Right lobe of liver (tissue), 6 donors: ENCODE data around the gene PUS7L. TPM values are rescaled to one million over a fixed set of nuclear protein-coding genes. Genes with fewer than 3 reads are reported as not detected.
"Not testable (repeated sequence)": the region's sequence is repeated elsewhere in the genome, so short reads cannot be mapped to it uniquely, and the experiment has no call there.

ENCODE experiments used
- ATAC-seq, 4 donors: fragments of 200-7000 bp; cut with Tn5 transposase; one replicate each; pipeline ENCODE4 v1.9.1; 2020; ENCODE audit warnings: mild to moderate bottlenecking in 4 of 4, moderate library complexity in 4 of 4
- DNase-seq, 3 donors: peaks; one replicate each; pipeline ENCODE4 v3.0.0-alpha.2; 2020
- H3K27ac ChIP-seq, 3 donors: fragments of 200-600 bp; one replicate each; pipeline ENCODE4 v1.8.0; 2022
- H3K27me3 ChIP-seq, 2 donors: fragments of 200-600 bp; one replicate each; pipeline ENCODE4 v1.8.0; 2022
- H3K36me3 ChIP-seq, 4 donors: fragments of 200-600 bp; sonication (generic) in 1 of 4; one replicate each; pipeline versions ENCODE4 v1.5.1 to v1.8.0; 2017 to 2022; ENCODE audit warnings: control low read depth in 1 of 4
- H3K4me1 ChIP-seq, 4 donors: fragments of 200-600 bp; sonication (generic) in 1 of 4; one replicate each; pipeline versions ENCODE4 v1.5.1 to v1.8.0; 2017 to 2022; ENCODE audit warnings: control low read depth in 1 of 4
- H3K4me3 ChIP-seq, 3 donors: fragments of 200-600 bp; one replicate each; pipeline ENCODE4 v1.8.0; 2022
- H3K9me3 ChIP-seq, 4 donors: fragments of 200-600 bp; sonication (generic) in 1 of 4; one replicate each; pipeline versions ENCODE4 v1.5.1 to v1.8.0; 2017 to 2022; ENCODE audit warnings: control low read depth in 1 of 4
- POLR2A ChIP-seq: fragments of 450-650 bp; IDR thresholded peaks from one replicate; pipeline ENCODE4 v1.6.1; 2017; ENCODE audit warnings: antibody characterized with exemption, mild to moderate bottlenecking
- WGBS: methylation state at CpG from one replicate; pipeline ENCODE4 v1.1.6; 2018; ENCODE audit warnings: low coverage, low lambda C conversion rate; ENCODE audit not compliant: insufficient coverage; ENCODE audit errors: missing lambda C conversion rate; 5-methylcytosine and 5-hydroxymethylcytosine counted together
- intact Hi-C, 2 donors: fragments of 100-400 bp; cut with DNase I; formaldehyde crosslinking; loops; one replicate each; pipeline versions ENCODE4 v1.11.2 to v1.14.1; 2022
- total RNA-seq, 6 experiments: library from RNA; depleted of rRNA in 2 of 6; stranded (reverse); fragments of >200 nt in 2 of 6; fragmentation: NEBNext Ultra II Directional in 3 of 6; extraction: Animal tissue kit (Norgen Biotek cat#: 25700) in 3 of 6; gene quantifications; one replicate each; pipeline versions ENCODE4 v1.1.0 to v1.2.4, GENCODE V29; 2016 to 2023
- TF ChIP-seq, protein P1 (sequence below), 4 donors: fragments of 200-600 bp in 3 of 4; fragments of 450-650 bp in 1 of 4; IDR thresholded peaks; one replicate each; pipeline versions ENCODE4 v1.5.1 to v1.8.0; 2016 to 2022; ENCODE audit warnings: antibody characterized with exemption in 4 of 4, mild to moderate bottlenecking in 2 of 4
- donor health status: DM: no; HTN: yes; CAD: no.
- donor health status: DM: no; HTN: no; CAD: no.
- donor health status: DM: no; HTN: no; CAD: no.
- donor health status: DM: no; HTN: yes; CAD: no.
- donor health status: DM: no; HTN: yes; CAD: no.

PUS7L gene
- total RNA-seq, 6 experiments from 2014 or later, result 3.9 to 9.1 (median 5.0) TPM

DNA sequence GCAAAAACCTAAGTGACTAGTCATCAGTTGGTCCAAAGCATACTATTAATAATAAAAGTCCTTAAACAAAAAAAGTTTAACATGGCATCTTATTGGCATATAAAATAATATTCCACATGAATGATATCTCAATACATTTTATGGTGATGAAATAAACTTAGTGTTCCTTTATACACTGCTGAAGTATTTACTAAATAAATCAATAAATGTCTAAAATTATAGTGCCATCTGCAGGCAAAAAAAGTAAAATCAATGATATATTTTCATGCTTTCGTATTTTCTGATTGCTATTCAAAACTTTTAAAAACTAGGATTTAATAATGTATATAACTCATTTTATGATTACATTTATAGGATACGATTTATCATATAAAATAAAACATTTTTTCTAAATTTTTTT lies 30.5 kb downstream of the PUS7L start:
- DNase-seq, result no peak
- intact Hi-C loops, result no loop called here
- WGBS, result 28% methylated on average over 2 of the region's 2 CpGs

DNA sequence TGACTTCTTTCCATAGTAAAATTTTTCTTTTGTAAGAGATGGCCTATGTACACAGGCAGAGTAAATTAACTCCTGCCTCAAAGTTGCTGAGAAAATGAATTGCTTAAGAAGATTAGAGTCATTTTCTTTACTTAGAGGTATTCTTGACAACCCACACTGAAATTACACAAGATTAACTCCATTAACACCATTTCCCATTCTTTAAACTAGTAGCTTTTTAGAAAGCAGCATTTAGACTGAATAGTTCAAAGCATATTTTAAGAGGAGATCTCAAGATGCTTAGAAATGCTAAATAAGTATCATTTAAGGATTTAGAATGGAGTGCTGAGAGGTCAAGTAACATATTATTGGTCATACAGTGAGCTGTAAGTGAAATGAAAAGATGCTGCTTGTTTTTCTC lies 35.5 kb downstream of the PUS7L start:
- no peak for TF ChIP-seq POLR2A
- TF ChIP-seq, protein P1, sequence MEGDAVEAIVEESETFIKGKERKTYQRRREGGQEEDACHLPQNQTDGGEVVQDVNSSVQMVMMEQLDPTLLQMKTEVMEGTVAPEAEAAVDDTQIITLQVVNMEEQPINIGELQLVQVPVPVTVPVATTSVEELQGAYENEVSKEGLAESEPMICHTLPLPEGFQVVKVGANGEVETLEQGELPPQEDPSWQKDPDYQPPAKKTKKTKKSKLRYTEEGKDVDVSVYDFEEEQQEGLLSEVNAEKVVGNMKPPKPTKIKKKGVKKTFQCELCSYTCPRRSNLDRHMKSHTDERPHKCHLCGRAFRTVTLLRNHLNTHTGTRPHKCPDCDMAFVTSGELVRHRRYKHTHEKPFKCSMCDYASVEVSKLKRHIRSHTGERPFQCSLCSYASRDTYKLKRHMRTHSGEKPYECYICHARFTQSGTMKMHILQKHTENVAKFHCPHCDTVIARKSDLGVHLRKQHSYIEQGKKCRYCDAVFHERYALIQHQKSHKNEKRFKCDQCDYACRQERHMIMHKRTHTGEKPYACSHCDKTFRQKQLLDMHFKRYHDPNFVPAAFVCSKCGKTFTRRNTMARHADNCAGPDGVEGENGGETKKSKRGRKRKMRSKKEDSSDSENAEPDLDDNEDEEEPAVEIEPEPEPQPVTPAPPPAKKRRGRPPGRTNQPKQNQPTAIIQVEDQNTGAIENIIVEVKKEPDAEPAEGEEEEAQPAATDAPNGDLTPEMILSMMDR (IDR thresholded peaks at IDR 0.05), result no peak
- Histone ChIP-seq H3K9me3 (no peaks in the 10 kb centered on the region), H3K36me3 (no peaks in the 10 kb centered on the region), H3K4me1 (no peaks in the 10 kb centered on the region), H3K27ac (no peak overlapping the region), H3K4me3 (no peak overlapping the region), H3K27me3 (no peaks in the 10 kb centered on the region)
- ATAC-seq (no peak), DNase-seq (no peak)
- intact Hi-C loops, result no loop called here

More for the DNA sequence above, 30.5 kb downstream of the PUS7L start:
- Histone ChIP-seq H3K36me3 (no peaks in the 10 kb centered on the region), H3K4me3 (no peak overlapping the region), H3K9me3 (no peaks in the 10 kb centered on the region), H3K27me3 (no peaks in the 10 kb centered on the region), H3K4me1 (no peaks in the 10 kb centered on the region), H3K27ac (no peak overlapping the region)
- TF ChIP-seq, protein P1 (IDR thresholded peaks at IDR 0.05), result peak; percentile 11 to 48 (median 42)
- TF ChIP-seq POLR2A, result no peak
- peak in 1 of 4 donors; percentile 22 for ATAC-seq

DNA sequence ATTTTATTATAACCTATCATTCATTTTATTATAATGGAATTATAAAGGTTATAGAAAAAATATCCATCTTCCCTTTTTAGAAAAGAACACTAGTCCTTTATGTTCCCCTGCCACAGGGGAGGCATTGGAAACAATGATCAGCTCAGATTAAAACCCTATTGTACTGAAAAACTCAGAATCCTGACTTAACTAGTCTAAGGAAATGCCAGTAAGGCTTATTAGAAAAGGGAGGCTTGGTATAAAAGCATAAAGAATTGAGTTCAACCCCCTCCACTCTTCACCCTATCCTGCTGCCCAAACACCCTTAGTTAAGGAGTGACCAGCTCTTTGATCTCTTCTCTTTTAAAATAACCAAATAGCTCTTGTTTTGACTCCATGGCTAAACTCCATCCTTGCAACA lies 36.0 kb downstream of the PUS7L start:
- no peaks in the 10 kb centered on the region for H3K9me3 ChIP-seq
- ATAC-seq, result no peak
- no peaks in the 10 kb centered on the region for H3K4me1 ChIP-seq
- no peak for DNase-seq
- intact Hi-C loops, result no loop called here
- no peak overlapping the region for H3K4me3 ChIP-seq
- H3K27ac ChIP-seq, result no peak overlapping the region
- no peaks in the 10 kb centered on the region for H3K36me3 ChIP-seq
- no peaks in the 10 kb centered on the region for H3K27me3 ChIP-seq
- TF ChIP-seq, protein P1 (IDR thresholded peaks at IDR 0.05), result no peak
- no peak for TF ChIP-seq POLR2A

DNA sequence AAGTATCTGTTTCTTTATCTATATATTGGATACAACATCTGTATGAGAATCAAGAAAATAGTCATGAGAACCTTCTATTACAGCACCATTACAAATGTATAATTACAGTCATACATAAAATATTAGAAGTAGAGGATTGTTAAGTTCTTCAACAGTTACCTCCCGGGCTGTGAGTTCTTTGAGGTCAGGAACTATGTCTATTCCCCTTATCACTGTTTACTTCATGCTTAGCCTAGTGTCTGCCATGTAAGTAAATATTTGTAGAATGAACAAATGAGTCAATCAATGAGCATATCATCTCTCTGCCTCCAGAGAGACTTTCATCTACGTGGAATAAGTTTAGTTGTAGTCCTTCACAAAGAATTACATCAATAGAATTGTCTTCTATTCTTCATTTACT lies 47.2 kb downstream of the PUS7L start:
- intact Hi-C loops, result no loop called here
- DNase-seq, result no peak
- WGBS, result 9% methylated on average over 2 of the region's 2 CpGs
- no peaks in the 10 kb centered on the region for H3K9me3 ChIP-seq
- peak in 2 of 4 donors; percentile 32 to 71 for ATAC-seq
- no peaks in the 10 kb centered on the region for H3K36me3 ChIP-seq
- H3K27ac ChIP-seq, result no peak overlapping the region
- H3K27me3 ChIP-seq, result no peaks in the 10 kb centered on the region
- no peaks in the 10 kb centered on the region for H3K4me1 ChIP-seq
- TF ChIP-seq POLR2A, result no peak
- TF ChIP-seq, protein P1 (IDR thresholded peaks at IDR 0.05), result no peak
- no peak overlapping the region for H3K4me3 ChIP-seq

DNA sequence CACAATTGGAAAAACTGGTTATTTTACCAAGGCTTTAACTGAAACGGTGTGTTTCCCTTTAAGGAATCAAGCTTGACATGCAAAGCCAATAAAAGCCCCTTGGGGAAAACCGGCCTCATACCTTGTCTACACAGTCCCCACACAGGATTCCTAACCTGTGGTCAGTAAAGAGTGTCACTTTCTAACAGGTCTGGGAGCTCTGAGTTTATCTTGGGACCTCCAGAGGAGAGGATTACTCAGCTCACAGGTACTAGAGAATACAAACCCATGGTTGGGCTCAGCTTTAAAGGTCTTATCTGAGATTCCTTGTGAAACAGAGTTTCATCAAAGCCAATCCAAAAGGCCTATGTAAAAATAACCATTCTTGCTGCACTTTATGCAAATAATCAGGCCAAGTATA lies 54.8 kb downstream of the PUS7L start:
- intact Hi-C loops, H3K9me3 ChIP-seq, H3K4me1 ChIP-seq, H3K27ac ChIP-seq, H3K4me3 ChIP-seq, H3K27me3 ChIP-seq, H3K36me3 ChIP-seq, ATAC-seq, DNase-seq: not testable (repeated sequence)
- 24% methylated on average over 2 of the region's 2 CpGs for WGBS

DNA sequence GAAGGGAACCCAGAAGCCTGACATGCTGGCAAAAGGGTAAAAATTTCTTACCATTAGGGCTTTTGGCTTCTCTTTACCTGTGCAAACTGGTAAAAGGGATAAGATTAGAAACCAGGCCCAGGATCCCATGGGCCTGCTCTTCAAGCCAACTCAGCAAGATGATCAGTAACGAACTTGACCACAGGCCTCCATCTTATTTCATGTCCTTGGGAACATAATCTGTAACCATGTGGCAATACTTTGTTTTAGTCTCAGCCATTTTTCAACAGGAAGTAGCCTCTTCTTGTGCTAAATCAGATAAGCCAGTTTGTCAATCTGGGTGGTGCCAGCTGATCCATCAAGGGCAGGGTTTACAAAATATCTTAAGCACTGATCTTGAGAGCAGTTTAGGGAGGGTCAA lies 57.4 kb downstream of the PUS7L start:
- 45% methylated on average over 1 of the region's 1 CpG for WGBS
- intact Hi-C loops, H3K9me3 ChIP-seq, H3K36me3 ChIP-seq, H3K27me3 ChIP-seq, DNase-seq, H3K4me1 ChIP-seq, H3K27ac ChIP-seq, ATAC-seq, H3K4me3 ChIP-seq: not testable (repeated sequence)
